ENCODE results near the gene PRAME.
"Not testable (repeated sequence)": the region's sequence is repeated elsewhere in the genome, so short reads cannot be mapped to it uniquely, and the experiment has no call there.

The PRAME gene

DNA sequence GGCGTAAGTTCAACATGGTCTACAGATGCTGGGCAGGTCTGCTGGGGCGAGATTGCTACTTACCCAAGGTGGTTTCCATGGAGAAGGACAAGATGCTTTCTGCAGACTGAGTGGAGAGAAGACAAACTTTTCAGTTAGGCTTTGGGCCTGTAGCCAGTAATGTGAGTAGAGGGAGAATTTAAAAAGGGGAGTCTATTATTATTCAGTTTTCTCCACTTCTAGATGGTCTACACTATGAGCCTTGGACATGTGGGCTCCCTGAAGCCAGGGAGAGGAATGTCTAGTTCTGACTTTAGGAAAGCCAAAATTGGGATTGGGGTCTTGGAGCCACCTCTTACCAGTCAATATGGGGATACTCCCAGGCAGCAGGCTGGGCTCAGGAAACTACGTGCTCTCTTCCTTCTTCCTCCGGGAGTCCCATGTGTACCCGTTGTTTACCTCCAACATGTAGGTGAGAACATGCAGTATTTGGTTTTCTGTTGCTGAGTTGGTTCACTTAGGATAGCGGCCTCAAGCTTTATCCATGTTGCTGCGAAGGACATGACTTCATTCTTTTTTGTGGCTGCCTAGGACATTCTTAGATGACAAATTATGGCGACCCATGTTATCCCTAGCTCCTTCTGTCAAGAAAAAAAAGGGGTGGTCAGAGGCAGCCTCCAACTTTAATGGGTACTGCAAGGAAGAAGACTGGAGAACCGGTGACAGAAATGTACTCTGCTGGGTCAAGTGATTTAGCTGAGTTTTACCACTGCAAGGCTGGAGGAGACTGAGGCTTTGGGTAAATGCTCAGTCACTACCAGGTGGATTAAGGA is 24.3 kb downstream of the PRAME start:
- no peaks in the 10 kb centered on the region for H3K9me3 Mint-ChIP-seq
- no peak for DNase-seq
- H3K4me3 Mint-ChIP-seq: no peak overlapping the region
- TF ChIP-seq, protein P1, sequence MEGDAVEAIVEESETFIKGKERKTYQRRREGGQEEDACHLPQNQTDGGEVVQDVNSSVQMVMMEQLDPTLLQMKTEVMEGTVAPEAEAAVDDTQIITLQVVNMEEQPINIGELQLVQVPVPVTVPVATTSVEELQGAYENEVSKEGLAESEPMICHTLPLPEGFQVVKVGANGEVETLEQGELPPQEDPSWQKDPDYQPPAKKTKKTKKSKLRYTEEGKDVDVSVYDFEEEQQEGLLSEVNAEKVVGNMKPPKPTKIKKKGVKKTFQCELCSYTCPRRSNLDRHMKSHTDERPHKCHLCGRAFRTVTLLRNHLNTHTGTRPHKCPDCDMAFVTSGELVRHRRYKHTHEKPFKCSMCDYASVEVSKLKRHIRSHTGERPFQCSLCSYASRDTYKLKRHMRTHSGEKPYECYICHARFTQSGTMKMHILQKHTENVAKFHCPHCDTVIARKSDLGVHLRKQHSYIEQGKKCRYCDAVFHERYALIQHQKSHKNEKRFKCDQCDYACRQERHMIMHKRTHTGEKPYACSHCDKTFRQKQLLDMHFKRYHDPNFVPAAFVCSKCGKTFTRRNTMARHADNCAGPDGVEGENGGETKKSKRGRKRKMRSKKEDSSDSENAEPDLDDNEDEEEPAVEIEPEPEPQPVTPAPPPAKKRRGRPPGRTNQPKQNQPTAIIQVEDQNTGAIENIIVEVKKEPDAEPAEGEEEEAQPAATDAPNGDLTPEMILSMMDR (IDR thresholded peaks at IDR 0.05): no peak
- no peak overlapping the region for H3K27ac Mint-ChIP-seq
- H3K4me1 Mint-ChIP-seq: no peaks in the 10 kb centered on the region
- H3K36me3 Mint-ChIP-seq (ENCODE audit: low read depth): no peaks in the 10 kb centered on the region
- H3K27me3 Mint-ChIP-seq (ENCODE audit: low read depth, poor library complexity): peaks cover 54% of the 10 kb centered on the region

DNA sequence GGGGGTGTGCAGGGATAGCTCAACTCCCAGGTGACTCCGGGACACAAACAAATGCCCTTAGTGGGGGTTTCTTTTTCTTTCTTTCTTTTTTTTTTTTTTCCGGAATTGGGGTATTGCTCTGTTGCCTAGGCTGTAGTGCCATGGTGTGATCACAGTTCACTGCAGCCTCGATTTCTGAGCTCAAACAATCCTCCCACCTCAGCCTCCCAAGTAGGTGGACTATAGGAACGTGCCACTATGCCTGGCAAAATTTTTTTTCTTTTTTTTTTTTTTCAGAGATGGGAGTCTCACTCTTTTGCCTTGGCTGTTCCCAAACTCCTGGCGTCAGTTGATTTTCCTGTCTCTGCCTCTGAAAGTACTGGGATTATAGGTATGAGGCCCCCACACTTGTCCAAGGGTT is 25.2 kb downstream of the PRAME start:
- no peaks in the 10 kb centered on the region for H3K4me1 Mint-ChIP-seq
- peaks cover 54% of the 10 kb centered on the region for H3K27me3 Mint-ChIP-seq (ENCODE audit: low read depth, poor library complexity)
- TF ChIP-seq, protein P1 (IDR thresholded peaks at IDR 0.05): no peak
- H3K4me3 Mint-ChIP-seq: no peak overlapping the region
- no peaks in the 10 kb centered on the region for H3K36me3 Mint-ChIP-seq (ENCODE audit: low read depth)
- no peak for DNase-seq
- H3K9me3 Mint-ChIP-seq: no peaks in the 10 kb centered on the region
- H3K27ac Mint-ChIP-seq: no peak overlapping the region

DNA sequence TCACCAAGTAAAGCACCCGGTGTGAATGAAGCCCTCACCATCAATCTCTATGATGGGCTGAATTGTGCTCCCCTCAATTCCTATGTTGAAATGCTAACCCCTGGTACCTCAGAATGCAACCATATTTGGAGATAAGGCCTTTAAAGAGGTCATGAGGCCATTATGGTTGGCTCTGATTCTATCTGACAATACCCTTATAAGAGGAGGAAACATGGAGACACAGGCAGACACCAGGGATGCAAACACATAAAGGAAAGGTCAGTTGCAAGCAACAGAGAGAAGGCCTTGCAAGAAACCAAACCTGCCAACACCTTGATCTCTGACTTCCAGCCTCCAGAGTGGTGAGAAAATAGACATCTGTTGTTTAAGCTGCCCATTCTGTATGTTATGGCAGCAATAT is 25.6 kb downstream of the PRAME start:
- H3K9me3 Mint-ChIP-seq: no peaks in the 10 kb centered on the region
- H3K4me1 Mint-ChIP-seq: no peaks in the 10 kb centered on the region
- H3K27me3 Mint-ChIP-seq (ENCODE audit: low read depth, poor library complexity): peaks cover 52% of the 10 kb centered on the region
- H3K4me3 Mint-ChIP-seq: no peak overlapping the region
- no peaks in the 10 kb centered on the region for H3K36me3 Mint-ChIP-seq (ENCODE audit: low read depth)
- TF ChIP-seq, protein P1 (IDR thresholded peaks at IDR 0.05): no peak
- H3K27ac Mint-ChIP-seq: no peak overlapping the region
- DNase-seq: no peak

DNA sequence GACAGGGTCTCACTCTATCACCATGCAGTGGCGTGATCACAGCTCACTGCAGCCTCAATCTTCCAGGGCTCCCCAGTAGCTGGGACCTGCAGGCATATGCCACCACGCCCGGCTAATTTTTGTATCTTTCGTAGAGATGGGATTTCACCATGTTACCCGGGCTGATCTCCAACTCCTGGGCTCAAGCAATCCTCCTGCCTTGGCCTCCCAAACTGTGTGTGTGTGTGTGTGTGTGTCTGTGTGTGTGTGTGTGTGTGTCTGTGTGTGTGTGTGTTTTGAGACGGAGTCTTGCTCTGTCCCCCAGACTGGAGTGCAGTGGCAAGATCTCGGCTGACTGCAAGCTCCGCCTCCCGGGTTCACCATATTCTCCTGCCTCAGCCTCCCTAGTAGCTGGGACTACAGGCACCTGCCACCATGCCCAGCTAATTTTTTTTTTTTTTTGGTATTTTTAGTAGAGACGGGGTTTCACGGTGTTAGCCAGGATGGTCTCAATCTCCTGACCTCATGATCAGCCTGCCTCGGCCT is 26.5 kb downstream of the PRAME start:
- peaks cover 48% of the 10 kb centered on the region for H3K27me3 Mint-ChIP-seq (ENCODE audit: low read depth, poor library complexity)

DNA sequence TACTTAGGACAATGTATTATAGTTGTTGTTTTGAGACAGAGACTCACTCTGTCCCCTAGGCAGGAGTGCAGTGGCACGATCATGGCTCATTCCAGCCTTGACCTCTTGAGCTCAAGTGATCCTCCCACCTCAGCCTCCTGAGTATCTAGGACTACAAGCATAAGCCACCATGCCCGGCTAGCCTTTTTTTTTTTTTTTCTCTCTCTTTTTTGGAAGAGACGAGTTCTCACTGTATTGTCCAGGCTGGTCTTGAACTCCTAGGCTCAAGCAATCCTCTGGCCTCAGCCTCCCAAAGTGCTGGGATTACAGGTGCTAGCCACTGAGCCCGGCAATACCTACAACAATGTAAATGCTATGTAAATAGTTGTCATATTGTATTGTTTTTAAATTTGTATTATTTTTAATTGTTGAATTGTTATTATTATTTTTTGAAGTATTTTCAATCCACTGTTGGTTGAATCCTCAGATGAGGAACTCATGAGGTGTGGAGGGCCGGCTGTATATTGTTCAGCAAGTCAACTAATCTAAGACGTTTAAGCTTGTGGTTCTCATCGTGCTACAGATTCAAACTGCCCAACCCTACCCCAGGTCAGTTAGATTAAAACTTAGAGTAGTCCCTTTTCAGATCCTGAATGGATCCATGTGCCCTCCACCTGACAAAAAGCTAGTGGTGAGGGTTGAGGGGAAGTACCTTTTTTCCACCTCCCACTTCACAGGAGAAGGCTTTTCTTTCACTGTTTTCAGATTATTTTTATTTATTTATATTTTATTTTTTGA is 27.1 kb downstream of the PRAME start:
- Mint-ChIP-seq H3K36me3 (ENCODE audit: low read depth) (no peaks in the 10 kb centered on the region), H3K27me3 (ENCODE audit: low read depth, poor library complexity) (peaks cover 47% of the 10 kb centered on the region), H3K4me3 (no peak overlapping the region), H3K9me3 (no peaks in the 10 kb centered on the region), H3K27ac (no peak overlapping the region), H3K4me1 (no peaks in the 10 kb centered on the region)
- DNase-seq: no peak
- TF ChIP-seq, protein P1 (IDR thresholded peaks at IDR 0.05): no peak

More for the DNA sequence above, 26.5 kb downstream of the PRAME start:
- not testable (repeated sequence) for H3K4me1 Mint-ChIP-seq; H3K27ac Mint-ChIP-seq; H3K9me3 Mint-ChIP-seq; DNase-seq; H3K4me3 Mint-ChIP-seq; H3K36me3 Mint-ChIP-seq (ENCODE audit: low read depth)

DNA sequence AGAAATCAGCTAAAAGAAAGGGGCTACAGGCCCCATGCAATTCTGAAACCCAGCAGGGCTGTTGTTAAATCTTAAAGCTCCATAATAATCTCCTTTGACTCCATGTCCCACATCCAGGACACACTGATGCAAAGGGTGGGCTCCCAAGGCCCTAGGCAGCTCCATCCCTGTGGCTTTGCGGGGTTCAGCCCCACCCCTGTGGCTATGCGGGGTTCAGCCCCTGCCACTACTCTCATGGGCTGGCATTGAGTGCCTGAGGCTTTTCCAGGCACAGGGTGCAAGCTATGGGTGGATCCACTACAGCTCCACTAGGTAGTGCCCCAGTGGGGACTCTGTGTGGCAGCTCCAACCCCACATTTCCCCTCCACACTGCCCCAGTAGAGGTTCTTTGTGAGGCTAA is 30.3 kb downstream of the PRAME start:
- Mint-ChIP-seq H3K36me3 (ENCODE audit: low read depth) (no peaks in the 10 kb centered on the region), H3K27ac (no peak overlapping the region), H3K27me3 (ENCODE audit: low read depth, poor library complexity) (peaks cover 50% of the 10 kb centered on the region), H3K4me1 (no peaks in the 10 kb centered on the region), H3K4me3 (no peak overlapping the region), H3K9me3 (no peaks in the 10 kb centered on the region)
- TF ChIP-seq, protein P1 (IDR thresholded peaks at IDR 0.05): no peak
- DNase-seq: no peak
